Memory B cell (primary cell): ENCODE results near the gene SMIM3.
"Not testable (repeated sequence)": the region's sequence is repeated elsewhere in the genome, so short reads cannot be mapped to it uniquely, and the experiment has no call there.

Source experiments
- ATAC-seq: fragments of 150-1000 bp; cut with Tn5 transposase; 2 replicates; pipeline ENCODE4 v1.10.0; 2021; ENCODE audit warnings: low read depth, mild to moderate bottlenecking, moderate library complexity
- DNase-seq, 2 donors: peaks; one replicate each; pipeline ENCODE4 v3.0.0; 2022; ENCODE audit warnings: low spot score in 2 of 2
- H3K27ac Mint-ChIP-seq: one replicate; pipeline ENCODE4 v1.8.0; 2022; ENCODE audit warnings: mild to moderate bottlenecking, moderate library complexity, mixed read lengths
- H3K27me3 Mint-ChIP-seq: one replicate; pipeline ENCODE4 v1.8.0; 2022; ENCODE audit warnings: mixed read lengths
- H3K36me3 Mint-ChIP-seq: one replicate; pipeline ENCODE4 v1.8.0; 2022; ENCODE audit warnings: mild to moderate bottlenecking, mixed read lengths
- H3K4me1 Mint-ChIP-seq: one replicate; pipeline ENCODE4 v1.8.0; 2022; ENCODE audit warnings: mixed read lengths
- H3K4me3 Mint-ChIP-seq: one replicate; pipeline ENCODE4 v1.8.0; 2022; ENCODE audit warnings: mild to moderate bottlenecking, moderate library complexity, mixed read lengths
- H3K9me3 Mint-ChIP-seq: one replicate; pipeline ENCODE4 v1.8.0; 2022; ENCODE audit warnings: mixed read lengths

Gene SMIM3

GRCh38 chr5:150793423-150793888 lies 14.9 kb downstream of the SMIM3 start:
- peaks cover 32% of the 10 kb centered on the region for H3K27me3 Mint-ChIP-seq
- not testable (repeated sequence) for ATAC-seq, H3K27ac Mint-ChIP-seq, H3K9me3 Mint-ChIP-seq, DNase-seq, H3K36me3 Mint-ChIP-seq, H3K4me1 Mint-ChIP-seq, H3K4me3 Mint-ChIP-seq

- Mint-ChIP-seq H3K4me3 (no peak overlapping the region), H3K9me3 (no peaks in the 10 kb centered on the region), H3K27me3 (peaks cover 26% of the 10 kb centered on the region), H3K4me1 (no peaks in the 10 kb centered on the region), H3K36me3 (no peaks in the 10 kb centered on the region), H3K27ac (no peak overlapping the region)
- DNase-seq (no peak), ATAC-seq (no peak)
Observed at GRCh38 chr5:150794927-150795326, 16.4 kb downstream of the SMIM3 start.

GRCh38 chr5:150797384-150797783 lies 18.8 kb downstream of the SMIM3 start:
- Mint-ChIP-seq H3K27ac (no peak overlapping the region), H3K9me3 (no peaks in the 10 kb centered on the region)

GRCh38 chr5:150801117-150801927 lies 22.8 kb downstream of the SMIM3 start:
- H3K27ac Mint-ChIP-seq: no peak overlapping the region
- H3K4me3 Mint-ChIP-seq: no peak overlapping the region
- no peaks in the 10 kb centered on the region for H3K4me1 Mint-ChIP-seq
- DNase-seq (no peak), ATAC-seq (peak; percentile 49)
- H3K36me3 Mint-ChIP-seq: peaks cover 5% of the 10 kb centered on the region
- peaks cover 17% of the 10 kb centered on the region for H3K27me3 Mint-ChIP-seq
- peaks cover 3% of the 10 kb centered on the region for H3K9me3 Mint-ChIP-seq

More at GRCh38 chr5:150797384-150797783, 18.8 kb downstream of the SMIM3 start:
- no peak for ATAC-seq
- no peak for DNase-seq
- H3K4me1 Mint-ChIP-seq: no peaks in the 10 kb centered on the region
- no peak overlapping the region for H3K4me3 Mint-ChIP-seq
- peaks cover 18% of the 10 kb centered on the region for H3K27me3 Mint-ChIP-seq
- no peaks in the 10 kb centered on the region for H3K36me3 Mint-ChIP-seq

GRCh38 chr5:150804388-150804787 lies 25.8 kb downstream of the SMIM3 start:
- Mint-ChIP-seq H3K4me3 (no peak overlapping the region), H3K36me3 (peaks cover 5% of the 10 kb centered on the region), H3K27ac (no peak overlapping the region), H3K9me3 (peaks cover 4% of the 10 kb centered on the region), H3K27me3 (peaks cover 9% of the 10 kb centered on the region), H3K4me1 (no peaks in the 10 kb centered on the region)
- DNase-seq (no peak), ATAC-seq (no peak)

GRCh38 chr5:150809363-150809762 lies 30.8 kb downstream of the SMIM3 start:
- Mint-ChIP-seq H3K27me3 (peaks cover 12% of the 10 kb centered on the region), H3K9me3 (peaks cover 2% of the 10 kb centered on the region), H3K4me1 (no peaks in the 10 kb centered on the region), H3K27ac (no peak overlapping the region), H3K4me3 (no peak overlapping the region), H3K36me3 (peaks cover 2% of the 10 kb centered on the region)
- no peak for ATAC-seq
- no peak for DNase-seq

GRCh38 chr5:150815010-150815409 lies 36.5 kb downstream of the SMIM3 start:
- Mint-ChIP-seq H3K4me1 (no peaks in the 10 kb centered on the region), H3K4me3 (no peak overlapping the region), H3K27me3 (peaks cover 12% of the 10 kb centered on the region), H3K36me3 (peaks cover 7% of the 10 kb centered on the region), H3K27ac (no peak overlapping the region), H3K9me3 (peaks cover 10% of the 10 kb centered on the region)
- no peak for DNase-seq
- no peak for ATAC-seq

GRCh38 chr5:150816946-150817345 lies 38.4 kb downstream of the SMIM3 start:
- Mint-ChIP-seq H3K27ac (no peak overlapping the region), H3K36me3 (peaks cover 10% of the 10 kb centered on the region), H3K9me3 (peaks cover 15% of the 10 kb centered on the region), H3K4me3 (no peak overlapping the region), H3K27me3 (peaks cover 15% of the 10 kb centered on the region), H3K4me1 (no peaks in the 10 kb centered on the region)
- no peak for DNase-seq
- no peak for ATAC-seq

GRCh38 chr5:150829744-150830143 lies 51.2 kb downstream of the SMIM3 start:
- ATAC-seq (no peak), DNase-seq (no peak)
- Mint-ChIP-seq H3K4me3 (no peak overlapping the region), H3K4me1 (no peaks in the 10 kb centered on the region), H3K27me3 (peaks cover 2% of the 10 kb centered on the region), H3K9me3 (peaks cover 18% of the 10 kb centered on the region), H3K27ac (no peak overlapping the region), H3K36me3 (peaks cover 1% of the 10 kb centered on the region)

GRCh38 chr5:150831821-150832220 lies 53.3 kb downstream of the SMIM3 start:
- H3K27me3 Mint-ChIP-seq, ATAC-seq, DNase-seq, H3K4me1 Mint-ChIP-seq, H3K27ac Mint-ChIP-seq, H3K36me3 Mint-ChIP-seq, H3K4me3 Mint-ChIP-seq: not testable (repeated sequence)
- H3K9me3 Mint-ChIP-seq: peaks cover 18% of the 10 kb centered on the region

GRCh38 chr5:150836064-150836463 lies 57.5 kb downstream of the SMIM3 start:
- H3K9me3 Mint-ChIP-seq: peaks cover 8% of the 10 kb centered on the region
- DNase-seq (no peak), ATAC-seq (no peak)
- H3K27me3 Mint-ChIP-seq: peaks cover 5% of the 10 kb centered on the region
- no peak overlapping the region for H3K27ac Mint-ChIP-seq
- H3K4me1 Mint-ChIP-seq: no peaks in the 10 kb centered on the region
- no peak overlapping the region for H3K4me3 Mint-ChIP-seq
- peaks cover 3% of the 10 kb centered on the region for H3K36me3 Mint-ChIP-seq

GRCh38 chr5:150836703-150837102 lies 58.1 kb downstream of the SMIM3 start:
- no peak overlapping the region for H3K4me3 Mint-ChIP-seq
- H3K27ac Mint-ChIP-seq: no peak overlapping the region
- H3K4me1 Mint-ChIP-seq: no peaks in the 10 kb centered on the region
- H3K27me3 Mint-ChIP-seq: peaks cover 5% of the 10 kb centered on the region
- DNase-seq (no peak), ATAC-seq (no peak)
- H3K9me3 Mint-ChIP-seq: peaks cover 8% of the 10 kb centered on the region
- H3K36me3 Mint-ChIP-seq: peaks cover 3% of the 10 kb centered on the region

- not testable (repeated sequence) for H3K4me3 Mint-ChIP-seq, H3K27me3 Mint-ChIP-seq, H3K9me3 Mint-ChIP-seq, H3K4me1 Mint-ChIP-seq, ATAC-seq, DNase-seq, H3K27ac Mint-ChIP-seq, H3K36me3 Mint-ChIP-seq
Observed at GRCh38 chr5:150845185-150845859, 66.8 kb downstream of the SMIM3 start.

GRCh38 chr5:150846308-150846653 lies 67.7 kb downstream of the SMIM3 start, which contains the start of gene IRGM:
TSS of gene IRGM (plus strand) at chr5:150846521. CDS start at chr5:150848124, 1,603 bp downstream.
- peak within 1 kb of the TSS; percentile 79 for H3K4me3 Mint-ChIP-seq
- not testable (repeated sequence) for DNase-seq, H3K4me1 Mint-ChIP-seq, H3K9me3 Mint-ChIP-seq, H3K27ac Mint-ChIP-seq, H3K36me3 Mint-ChIP-seq, H3K27me3 Mint-ChIP-seq
- peak; percentile 3 for ATAC-seq
